Ovary (tissue), 9 donors: ENCODE results near the gene GAS1. TPM values are rescaled to one million over a fixed set of nuclear protein-coding genes. Genes with fewer than 3 reads are reported as not detected.

Source experiments
- DNase-seq, 5 donors: peaks; one replicate each; pipeline ENCODE4 v3.0.0-alpha.2; 2019 to 2020
- H3K27ac ChIP-seq, 2 donors: fragments of 200-600 bp; one replicate each; pipeline versions ENCODE4 v1.5.1 to v1.8.0; 2019 to 2022
- H3K27me3 ChIP-seq: fragments of 200-600 bp; one replicate; pipeline ENCODE4 v1.8.0; 2022
- H3K36me3 ChIP-seq: fragments of 200-600 bp; sonication (generic); one replicate; pipeline ENCODE4 v1.5.1; 2019
- H3K4me1 ChIP-seq: one replicate; pipeline ENCODE4 v1.8.1; 2013; ENCODE audit warnings: mild to moderate bottlenecking, moderate library complexity; ENCODE audit not compliant: insufficient read depth
- H3K4me3 ChIP-seq: fragments of 200-600 bp; sonication (generic); one replicate; pipeline ENCODE4 v1.5.1; 2017
- H3K9me3 ChIP-seq, 2 donors: fragments of 200-600 bp in 1 of 2; sonication (generic) in 1 of 2; one replicate each; pipeline versions ENCODE4 v1.5.1 to v1.8.1; 2013 to 2019; ENCODE audit warnings: mild to moderate bottlenecking in 1 of 2, moderate library complexity in 1 of 2
- EP300 ChIP-seq: sonication (generic); formaldehyde crosslinking; IDR thresholded peaks from one replicate; pipeline ENCODE4 v1.6.1; 2017; ENCODE audit warnings: antibody characterized with exemption
- POLR2A ChIP-seq: fragments of 450-650 bp; IDR thresholded peaks from one replicate; pipeline ENCODE4 v1.6.1; 2017; ENCODE audit warnings: antibody characterized with exemption, mild to moderate bottlenecking, moderate library complexity
- whole genome bisulfite sequencing, 3 donors: extraction: QIAGEN DNeasy Blood & Tissue Kit in 1 of 3; methylation state at CpG; one replicate each; pipeline versions ENCODE4 v1.1.5 to v1.1.7; 2013 to 2017; 5-methylcytosine and 5-hydroxymethylcytosine counted together
- intact Hi-C, 4 donors: fragments of 100-400 bp; cut with DNase I; formaldehyde crosslinking; loops; one replicate each; pipeline versions ENCODE4 v1.11.0 to v1.15.1; 2022 to 2023
- polyA plus RNA-seq, 2 donors: library from polyadenylated mRNA; stranded (reverse); fragments of 200-250 nt in 1 of 2; fragments of 350-450 nt in 1 of 2; fragmentation: Illumina TruSeq in 1 of 2; extraction: RNeasy Lipid Tissue Mini Kit (QIAGEN cat#74804) in 1 of 2; gene quantifications; one replicate each; pipeline ENCODE4 v1.2.3, GENCODE V29; 2013 to 2014
- total RNA-seq, 7 donors: library from RNA; depleted of rRNA in 2 of 7; stranded (reverse); fragments of >200 nt in 2 of 7; fragmentation: NEBNext Ultra II Directional in 3 of 7; extraction: Animal tissue kit (Norgen Biotek cat#: 25700) in 3 of 7; gene quantifications; one replicate each; pipeline versions ENCODE4 v1.1.0 to v1.2.4, GENCODE V29; 2016 to 2023
- TF ChIP-seq, protein P1 (sequence below), 3 donors: fragments of 450-650 bp in 2 of 3; fragments of 200-600 bp in 1 of 3; IDR thresholded peaks; one replicate each; pipeline versions ENCODE4 v1.5.1 to v1.8.0; 2016 to 2022; ENCODE audit warnings: antibody characterized with exemption in 3 of 3, mild to moderate bottlenecking in 1 of 3
- donor health status: DM: no; HTN: no; CAD: no; lungs with moderate emphysema.
- donor health status: DM: no; HTN: no; CAD: no.
- donor health status: Bipolar disorder and iron deficiency.
- donor health status: DM: yes; HTN: yes; CAD: no.
- donor health status: DM: no; HTN: no; CAD: no.
- donor health status: DM: yes; HTN: yes; CAD: no.

Gene GAS1
- total and polyA plus RNA-seq, 9 donors, result 30.9 to 251 (median 79.6) TPM

DNA sequence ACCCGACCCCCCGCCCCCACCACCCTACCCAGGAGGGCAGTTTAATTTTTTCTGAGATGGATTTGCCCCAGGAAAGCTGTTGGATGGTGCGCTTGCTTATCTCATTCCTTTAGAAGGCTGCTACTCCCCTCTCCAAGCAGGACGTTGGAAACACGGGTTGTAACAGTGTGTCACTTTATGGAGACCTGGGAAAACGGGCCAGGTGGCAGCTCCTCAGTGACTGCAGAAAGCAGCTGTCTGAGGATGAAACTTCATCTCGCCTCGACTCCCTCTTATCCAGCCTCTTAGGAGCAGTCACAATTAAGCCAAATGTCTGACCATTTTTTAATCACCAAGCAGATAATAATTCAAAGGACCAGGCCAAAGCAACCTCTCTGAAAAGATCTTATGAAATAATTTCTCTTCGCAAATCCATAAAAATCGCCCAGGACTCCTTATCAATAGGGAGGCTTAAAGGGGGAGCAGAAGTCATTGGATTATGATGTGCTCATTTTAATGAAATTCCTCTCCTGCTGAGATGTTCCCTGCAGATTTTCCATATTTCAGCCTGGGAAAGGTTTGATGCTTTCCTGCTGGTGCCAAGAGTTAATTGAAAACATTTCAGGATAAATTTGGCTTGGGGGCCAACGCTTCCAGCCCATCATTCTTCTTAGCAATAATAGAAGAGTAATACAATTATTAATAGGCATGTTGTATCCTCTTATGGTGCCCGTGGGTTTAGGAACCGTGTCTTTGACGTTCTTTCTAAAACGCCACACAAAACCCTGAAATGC, 26.0 kb downstream of the GAS1 start:
- Histone ChIP-seq H3K36me3 (no peaks in the 10 kb centered on the region), H3K27me3 (no peaks in the 10 kb centered on the region), H3K27ac (no peak overlapping the region), H3K4me1 (no peaks in the 10 kb centered on the region), H3K9me3 (no peaks in the 10 kb centered on the region), H3K4me3 (no peak overlapping the region)
- intact Hi-C loops, result no loop called here
- DNase-seq, result no peak
- no peak for TF ChIP-seq EP300
- no peak for TF ChIP-seq POLR2A
- TF ChIP-seq, protein P1, sequence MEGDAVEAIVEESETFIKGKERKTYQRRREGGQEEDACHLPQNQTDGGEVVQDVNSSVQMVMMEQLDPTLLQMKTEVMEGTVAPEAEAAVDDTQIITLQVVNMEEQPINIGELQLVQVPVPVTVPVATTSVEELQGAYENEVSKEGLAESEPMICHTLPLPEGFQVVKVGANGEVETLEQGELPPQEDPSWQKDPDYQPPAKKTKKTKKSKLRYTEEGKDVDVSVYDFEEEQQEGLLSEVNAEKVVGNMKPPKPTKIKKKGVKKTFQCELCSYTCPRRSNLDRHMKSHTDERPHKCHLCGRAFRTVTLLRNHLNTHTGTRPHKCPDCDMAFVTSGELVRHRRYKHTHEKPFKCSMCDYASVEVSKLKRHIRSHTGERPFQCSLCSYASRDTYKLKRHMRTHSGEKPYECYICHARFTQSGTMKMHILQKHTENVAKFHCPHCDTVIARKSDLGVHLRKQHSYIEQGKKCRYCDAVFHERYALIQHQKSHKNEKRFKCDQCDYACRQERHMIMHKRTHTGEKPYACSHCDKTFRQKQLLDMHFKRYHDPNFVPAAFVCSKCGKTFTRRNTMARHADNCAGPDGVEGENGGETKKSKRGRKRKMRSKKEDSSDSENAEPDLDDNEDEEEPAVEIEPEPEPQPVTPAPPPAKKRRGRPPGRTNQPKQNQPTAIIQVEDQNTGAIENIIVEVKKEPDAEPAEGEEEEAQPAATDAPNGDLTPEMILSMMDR (IDR thresholded peaks at IDR 0.05), result no peak
- 37 to 43% (median 39%) methylated on average over 15 of the region's 15 CpGs for WGBS, 3 donors

DNA sequence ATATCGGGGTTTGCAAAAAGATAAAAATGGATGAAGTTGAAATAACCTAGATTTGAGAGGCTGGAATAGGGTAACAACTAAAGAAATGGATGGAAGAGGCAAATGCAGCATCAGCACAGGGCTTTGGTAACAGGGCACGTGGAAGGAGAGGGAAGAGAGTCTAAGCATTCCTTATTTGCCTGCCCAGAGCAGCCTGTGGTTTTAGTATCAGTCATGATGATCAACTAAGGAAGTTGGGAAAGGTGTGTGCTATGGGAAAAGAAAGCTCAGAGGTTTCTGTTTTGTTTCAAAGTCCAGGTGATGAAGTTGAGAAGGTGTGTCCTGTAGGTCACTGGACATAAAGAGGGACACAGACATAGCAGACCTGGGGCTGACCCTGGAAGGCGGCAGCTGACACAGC, 28.8 kb downstream of the GAS1 start:
- Histone ChIP-seq H3K36me3 (no peaks in the 10 kb centered on the region), H3K4me3 (no peak overlapping the region), H3K27me3 (no peaks in the 10 kb centered on the region), H3K27ac (no peak overlapping the region), H3K4me1 (no peaks in the 10 kb centered on the region), H3K9me3 (no peaks in the 10 kb centered on the region)
- no peak for DNase-seq
- 88 to 90% (median 89%) methylated on average over 3 of the region's 3 CpGs for WGBS, 3 donors
- intact Hi-C loops, result no loop called here
- TF ChIP-seq, protein P1 (IDR thresholded peaks at IDR 0.05), result no peak
- no peak for TF ChIP-seq POLR2A
- no peak for TF ChIP-seq EP300

DNA sequence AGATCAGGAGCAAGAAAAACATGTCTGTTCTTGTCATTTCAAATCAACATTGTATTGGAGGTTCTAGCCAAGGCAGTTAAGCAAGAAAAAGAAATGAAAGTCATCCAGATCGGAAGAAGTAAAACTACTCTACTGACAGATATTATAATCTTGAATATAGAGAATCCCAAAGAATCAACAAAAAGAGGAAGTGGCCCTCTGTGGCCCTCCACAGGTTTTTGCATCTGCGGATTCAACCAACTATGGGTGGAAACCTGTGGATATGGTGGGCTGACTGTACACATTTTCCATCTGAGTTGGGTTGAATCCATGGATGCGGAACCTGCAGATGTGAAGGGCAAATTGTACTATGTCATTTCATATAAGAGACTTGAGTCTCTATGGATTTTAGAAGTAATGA, 35.1 kb downstream of the GAS1 start:
- H3K4me1 ChIP-seq, result no peaks in the 10 kb centered on the region
- WGBS, 3 donors, result 80 to 99% (median 97%) methylated on average over 3 of the region's 3 CpGs
- H3K4me3 ChIP-seq, result no peak overlapping the region
- intact Hi-C loops, result no loop called here
- no peaks in the 10 kb centered on the region for H3K36me3 ChIP-seq
- H3K27ac ChIP-seq, result no peak overlapping the region
- peaks cover 3% of the 10 kb centered on the region for H3K27me3 ChIP-seq
- H3K9me3 ChIP-seq, result no peaks in the 10 kb centered on the region
- DNase-seq, result no peak
- no peak for TF ChIP-seq EP300
- TF ChIP-seq, protein P1 (IDR thresholded peaks at IDR 0.05), result no peak
- no peak for TF ChIP-seq POLR2A

DNA sequence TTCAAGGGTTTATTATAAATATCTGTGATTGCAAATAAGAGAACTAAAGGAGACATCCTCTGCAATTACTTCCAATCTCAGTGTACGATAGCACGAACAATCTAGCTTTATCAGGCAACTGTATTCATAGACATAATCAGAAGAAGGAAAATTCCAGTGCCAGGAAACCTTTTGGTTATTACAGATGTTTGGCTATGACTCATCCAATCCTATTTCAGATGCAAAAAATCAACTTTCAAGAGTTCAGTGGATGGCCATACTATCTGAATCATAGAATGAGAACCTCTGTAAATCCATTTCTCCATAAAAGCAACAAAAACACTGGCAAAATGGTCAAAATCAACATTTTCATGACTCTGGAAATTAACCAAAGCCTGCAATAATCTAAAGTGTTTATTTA, 37.9 kb downstream of the GAS1 start:
- Histone ChIP-seq H3K36me3 (no peaks in the 10 kb centered on the region), H3K27ac (no peak overlapping the region), H3K27me3 (peaks cover 3% of the 10 kb centered on the region), H3K9me3 (no peaks in the 10 kb centered on the region), H3K4me3 (no peak overlapping the region), H3K4me1 (no peaks in the 10 kb centered on the region)
- 31 to 41% (median 35%) methylated on average over 2 of the region's 2 CpGs for WGBS, 3 donors
- no peak for DNase-seq
- TF ChIP-seq, protein P1 (IDR thresholded peaks at IDR 0.05), result no peak
- intact Hi-C loops, result no loop called here
